Esophagus muscularis mucosa (tissue), 4 donors: Measurements from ENCODE around the gene LIN28B. TPM values are rescaled to one million over a fixed set of nuclear protein-coding genes. Genes with fewer than 3 reads are reported as not detected.
"Not testable (repeated sequence)": the region's sequence is repeated elsewhere in the genome, so short reads cannot be mapped to it uniquely, and the experiment has no call there.

ENCODE experiments used
- DNase-seq: peaks from one replicate; pipeline ENCODE4 v3.0.0-alpha.2; 2017; ENCODE audit errors: extremely low spot score
- H3K27ac ChIP-seq, 4 donors: fragments of 200-600 bp; sonication (generic); replicated peaks in 1 of 4; 1 replicate in 3 of 4; 2 replicates in 1 of 4; pipeline ENCODE4 v1.5.1; 2016 to 2019; ENCODE audit warnings: mild to moderate bottlenecking in 1 of 4
- H3K27me3 ChIP-seq, 4 donors: fragments of 200-600 bp; sonication (generic); one replicate each; pipeline versions ENCODE4 v1.5.1 to v1.6.0; 2016 to 2019
- H3K36me3 ChIP-seq, 4 donors: fragments of 200-600 bp; sonication (generic); one replicate each; pipeline ENCODE4 v1.5.1; 2016 to 2019
- H3K4me1 ChIP-seq, 4 donors: fragments of 200-600 bp; sonication (generic); one replicate each; pipeline ENCODE4 v1.5.1; 2016 to 2019
- H3K4me3 ChIP-seq, 4 donors: fragments of 200-600 bp; sonication (generic); 1 replicate in 2 of 4; 2 replicates in 2 of 4; pipeline ENCODE4 v1.5.1; 2016 to 2019; ENCODE audit warnings: mild to moderate bottlenecking in 4 of 4, moderate library complexity in 1 of 4
- H3K9me3 ChIP-seq, 4 donors: fragments of 200-600 bp; sonication (generic); 1 replicate in 3 of 4; 2 replicates in 1 of 4; pipeline ENCODE4 v1.5.1; 2016 to 2019
- CTCF ChIP-seq, 3 experiments: fragments of 200-600 bp in 2 of 3; fragments of 450-650 bp in 1 of 3; sonication (generic) in 2 of 3; IDR thresholded peaks; one replicate each; pipeline ENCODE4 v1.5.1; 2017 to 2019; ENCODE audit warnings: antibody characterized with exemption in 3 of 3, mild to moderate bottlenecking in 2 of 3, moderate library complexity in 1 of 3
- EP300 ChIP-seq: sonication (generic); formaldehyde crosslinking; IDR thresholded peaks from one replicate; pipeline ENCODE4 v1.6.1; 2017; ENCODE audit warnings: antibody characterized with exemption
- POLR2A ChIP-seq: fragments of 450-650 bp; IDR thresholded peaks from one replicate; pipeline ENCODE4 v1.6.1; 2017; ENCODE audit warnings: antibody characterized with exemption, moderate library complexity, mild to moderate bottlenecking, low read depth
- POLR2AphosphoS5 ChIP-seq, 2 donors: sonication (generic); formaldehyde crosslinking; IDR thresholded peaks; one replicate each; pipeline ENCODE4 v1.6.1; 2017; ENCODE audit warnings: antibody characterized with exemption in 2 of 2
- WGBS: methylation state at CpG from one replicate; pipeline ENCODE4 v1.1.5; 2018; 5-methylcytosine and 5-hydroxymethylcytosine counted together
- intact Hi-C: fragments of 100-400 bp; cut with DNase I; formaldehyde crosslinking; loops from one replicate; pipeline ENCODE4 v1.15.1; 2023
- total RNA-seq, 4 donors: library from RNA; depleted of rRNA; stranded (reverse); fragments of >200 nt; gene quantifications; one replicate each; pipeline versions ENCODE4 v1.1.0 to v1.2.1, GENCODE V29; 2016

LIN28B gene
- total RNA-seq, 4 donors from 2014 or later, result not detected

GRCh38 chr6:105067329-105067728, 110.4 kb downstream of the LIN28B start:
- Histone ChIP-seq H3K9me3 (no peaks in the 10 kb centered on the region), H3K27ac (no peak overlapping the region), H3K36me3 (no peaks in the 10 kb centered on the region), H3K27me3 (peaks cover 0 to 12% (median 0%) of the 10 kb centered on the region in 4 donors), H3K4me3 (no peak overlapping the region), H3K4me1 (no peaks in the 10 kb centered on the region)
- DNase-seq, result no peak
- WGBS, result 14% methylated on average over 1 of the region's 1 CpG
- TF ChIP-seq POLR2A, result no peak
- no peak for TF ChIP-seq CTCF (IDR thresholded peaks at IDR 0.05)
- no peak for TF ChIP-seq POLR2AphosphoS5 (IDR thresholded peaks at IDR 0.05)
- TF ChIP-seq EP300, result no peak
- intact Hi-C loops, result no loop called here

- intact Hi-C loops, result no loop called here
- H3K9me3 ChIP-seq, result no peaks in the 10 kb centered on the region
- no peaks in the 10 kb centered on the region for H3K4me1 ChIP-seq
- TF ChIP-seq CTCF (IDR thresholded peaks at IDR 0.05) (no peak), POLR2A (no peak), POLR2AphosphoS5 (IDR thresholded peaks at IDR 0.05) (no peak)
- peaks cover 0 to 12% (median 0%) of the 10 kb centered on the region in 4 donors for H3K27me3 ChIP-seq
- 72% methylated on average over 2 of the region's 2 CpGs for WGBS
- no peak for DNase-seq
- H3K27ac ChIP-seq, result no peak overlapping the region
- H3K4me3 ChIP-seq, result no peak overlapping the region
- no peaks in the 10 kb centered on the region for H3K36me3 ChIP-seq
Observed at GRCh38 chr6:105068407-105068806, 111.5 kb downstream of the LIN28B start.

- Histone ChIP-seq H3K27ac (no peak overlapping the region), H3K9me3 (no peaks in the 10 kb centered on the region), H3K36me3 (no peaks in the 10 kb centered on the region), H3K27me3 (peaks cover 0 to 12% (median 0%) of the 10 kb centered on the region in 4 donors), H3K4me3 (no peak overlapping the region), H3K4me1 (no peaks in the 10 kb centered on the region)
- no peak for TF ChIP-seq POLR2A
- no peak for TF ChIP-seq POLR2AphosphoS5 (IDR thresholded peaks at IDR 0.05)
- no peak for DNase-seq
- intact Hi-C loops, result no loop called here
- 75% methylated on average over 1 of the region's 1 CpG for WGBS
Observed at GRCh38 chr6:105069821-105070445, 113.0 kb downstream of the LIN28B start.

GRCh38 chr6:105072798-105073199, 115.9 kb downstream of the LIN28B start:
- intact Hi-C loops, result no loop called here
- no peak overlapping the region for H3K27ac ChIP-seq
- H3K36me3 ChIP-seq, result no peaks in the 10 kb centered on the region
- no peak for TF ChIP-seq POLR2AphosphoS5 (IDR thresholded peaks at IDR 0.05)
- no peak for TF ChIP-seq POLR2A
- TF ChIP-seq CTCF (IDR thresholded peaks at IDR 0.05), result no peak
- no peak for TF ChIP-seq EP300
- peaks cover 0 to 16% (median 13%) of the 10 kb centered on the region in 4 donors for H3K4me1 ChIP-seq
- H3K4me3 ChIP-seq, result no peak overlapping the region
- peaks cover 0 to 4% (median 0%) of the 10 kb centered on the region in 4 donors for H3K27me3 ChIP-seq
- no peaks in the 10 kb centered on the region for H3K9me3 ChIP-seq
- no peak for DNase-seq

- intact Hi-C loops, result no loop called here
- TF ChIP-seq EP300, result no peak
- no peak for DNase-seq
- Histone ChIP-seq H3K9me3 (no peaks in the 10 kb centered on the region), H3K4me3 (no peak overlapping the region), H3K36me3 (no peaks in the 10 kb centered on the region), H3K27ac (no peak overlapping the region), H3K27me3 (peaks cover 0 to 4% (median 0%) of the 10 kb centered on the region in 4 donors), H3K4me1 (peaks cover 0 to 25% (median 22%) of the 10 kb centered on the region in 4 donors)
Observed at GRCh38 chr6:105075210-105075609, 118.3 kb downstream of the LIN28B start.

- 91% methylated on average over 8 of the region's 8 CpGs for WGBS
- DNase-seq, H3K9me3 ChIP-seq, H3K36me3 ChIP-seq, H3K27ac ChIP-seq, intact Hi-C loops, H3K27me3 ChIP-seq, H3K4me3 ChIP-seq: not testable (repeated sequence)
- H3K4me1 ChIP-seq, result peaks cover 0 to 25% (median 22%) of the 10 kb centered on the region in 4 donors
Observed at GRCh38 chr6:105076418-105076817, 119.5 kb downstream of the LIN28B start.
